ENCODE results near the gene ZNF32.

- TF ChIP-seq CTCF (IDR thresholded peaks at IDR 0.05; ENCODE audit: poor library complexity) = no peak
- TF ChIP-seq EZH2 (IDR thresholded peaks at IDR 0.05; ENCODE audit: borderline replicate concordance) = no peak
- TF ChIP-seq EZH2phosphoT487 (IDR thresholded peaks at IDR 0.05; ENCODE audit: low read depth, severe bottlenecking, unreplicated experiment) = no peak
Measured at GRCh38 chr10:43676331-43676730, 27.6 kb upstream of the ZNF32 start.
